A673 (cell line): ENCODE data around the gene GAL3ST1. TPM values are rescaled to one million over a fixed set of nuclear protein-coding genes. Genes with fewer than 3 reads are reported as not detected.
A peak's percentile ranks its signal among the peaks of the same experiment; 100 is the strongest.

Experiments used
- BruUV-seq: library from RNA; stranded (reverse); fragments of 400-500 nt; replicated peaks from 2 replicates; lab custom pipeline; 2021; lab: Mats Ljungman, UMichigan
- CTCF ChIA-PET: fragments of 300-600 bp; sonication (Branson Sonifier 250); formaldehyde crosslinking; loops from one replicate; lab custom pipeline; 2022; ENCODE audit warnings: antibody characterized with exemption; lab: Charles Lee
- POLR2A ChIA-PET: fragments of 300-600 bp; sonication (Branson Sonifier 250); formaldehyde crosslinking; loops from one replicate; lab custom pipeline; 2022; ENCODE audit warnings: antibody characterized with exemption; ENCODE audit not compliant: low non-redundant PET; lab: Charles Lee
- DNase-seq: peaks from one replicate; pipeline ENCODE4 v3.0.0-alpha.2; 2015; ENCODE audit warnings: low spot score
- H3K27ac ChIP-seq: fragments of 200-600 bp; sonication (generic); 2 replicates; pipeline ENCODE4 v1.5.1; 2016; ENCODE audit warnings: mixed run types, low read depth, mild to moderate bottlenecking, mixed read lengths, antibody characterized with exemption, low read length; ENCODE audit not compliant: poor library complexity, severe bottlenecking
- H3K27me3 ChIP-seq: fragments of 200-600 bp; sonication (generic); replicated peaks from 2 replicates; pipeline ENCODE4 v1.6.1; 2017; ENCODE audit warnings: mixed run types, low read depth, mild to moderate bottlenecking, mixed read lengths, antibody characterized with exemption, low read length; ENCODE audit not compliant: insufficient read depth, poor library complexity
- H3K36me3 ChIP-seq: fragments of 200-600 bp; sonication (generic); 2 replicates; pipeline ENCODE4 v1.6.1; 2016; ENCODE audit warnings: mixed run types, mild to moderate bottlenecking, mixed read lengths, antibody characterized with exemption, low read length; ENCODE audit not compliant: insufficient read depth, poor library complexity, severe bottlenecking
- H3K4me1 ChIP-seq: fragments of 200-600 bp; sonication (generic); 2 replicates; pipeline ENCODE4 v1.6.1; 2017; ENCODE audit warnings: mixed run types, mild to moderate bottlenecking, mixed read lengths, antibody characterized with exemption, low read length; ENCODE audit not compliant: insufficient read depth, poor library complexity, severe bottlenecking
- H3K4me3 ChIP-seq: fragments of 200-600 bp; sonication (generic); 2 replicates; pipeline ENCODE4 v1.5.1; 2016; ENCODE audit warnings: low read depth, mixed run types, mild to moderate bottlenecking, mixed read lengths, low read length; ENCODE audit not compliant: poor library complexity, severe bottlenecking
- H3K9me3 ChIP-seq: fragments of 200-600 bp; sonication (generic); 2 replicates; pipeline ENCODE4 v1.6.1; 2016; ENCODE audit warnings: mixed run types, low read depth, mild to moderate bottlenecking, mixed read lengths, antibody characterized with exemption, low read length; ENCODE audit not compliant: poor library complexity, severe bottlenecking
- CTCF ChIP-seq: fragments of 300-800, 200-600 bp; sonication (generic); conservative IDR thresholded peaks from 2 replicates; pipeline ENCODE4 v1.5.1; 2017; ENCODE audit warnings: low read depth, mild to moderate bottlenecking, antibody characterized with exemption, low read length, moderate library complexity, mixed read lengths
- EZH2 ChIP-seq: fragments of 200-600 bp; sonication (generic); IDR thresholded peaks from 2 replicates; pipeline ENCODE4 v1.6.1; 2017; ENCODE audit warnings: borderline replicate concordance, low read depth, mild to moderate bottlenecking, mixed read lengths, antibody characterized with exemption, low read length; ENCODE audit not compliant: poor library complexity, severe bottlenecking
- intact Hi-C: fragments of 100-400 bp; cut with micrococcal nuclease; formaldehyde crosslinking; loops from one replicate; pipeline ENCODE4 v1.10.0; 2022; ENCODE audit not compliant: unreplicated experiment
- total RNA-seq: library from RNA; stranded (reverse); gene quantifications from 2 replicates; pipeline ENCODE4 v1.2.3, GENCODE V29; 2021

Gene GAL3ST1
- total RNA-seq, 1 experiment from 2014 or later: 0.58 TPM

GRCh38 chr22:30609260-30610185, 35.1 kb upstream of the GAL3ST1 start:
- H3K4me3 ChIP-seq: no peak overlapping the region
- intact Hi-C loops: loop anchor here (10.0 kb wide), 2 partner anchors 165 to 325 kb away; partner anchors contain the start of gene CASTOR1
- H3K27ac ChIP-seq: no peak overlapping the region
- no peaks in the 10 kb centered on the region for H3K27me3 ChIP-seq
- ChIA-PET POLR2A (no interaction called here), CTCF (no interaction called here)
- BruUV-seq: no TSS peak
- peaks cover 18% of the 10 kb centered on the region for H3K4me1 ChIP-seq
- DNase-seq: peak; percentile 12
- no peaks in the 10 kb centered on the region for H3K36me3 ChIP-seq
- TF ChIP-seq EZH2: no peak
- TF ChIP-seq CTCF: no peak
- no peaks in the 10 kb centered on the region for H3K9me3 ChIP-seq

- BruUV-seq: no TSS peak
- H3K4me3 ChIP-seq: no peak overlapping the region
- DNase-seq: no peak
- H3K27ac ChIP-seq: no peak overlapping the region
- POLR2A ChIA-PET: no interaction called here
- no peaks in the 10 kb centered on the region for H3K9me3 ChIP-seq
- no peaks in the 10 kb centered on the region for H3K36me3 ChIP-seq
- no peak for TF ChIP-seq CTCF
- no peak for TF ChIP-seq EZH2
- CTCF ChIA-PET: no interaction called here
- intact Hi-C loops: loop anchor here (10.0 kb wide), 2 partner anchors 163 to 323 kb away; partner anchors contain the start of gene CASTOR1
- peaks cover 18% of the 10 kb centered on the region for H3K4me1 ChIP-seq
- H3K27me3 ChIP-seq: no peaks in the 10 kb centered on the region
Measured at GRCh38 chr22:30607939-30608338, 33.5 kb upstream of the GAL3ST1 start.

GRCh38 chr22:30607300-30607930, 33.0 kb upstream of the GAL3ST1 start:
- intact Hi-C loops: loop anchor here (10.0 kb wide), 2 partner anchors 163 to 323 kb away; partner anchors contain the start of gene CASTOR1
- H3K9me3 ChIP-seq: no peaks in the 10 kb centered on the region
- H3K27ac ChIP-seq: peak overlapping the region; percentile 56
- CTCF ChIA-PET: interaction anchor here (0.6 to 0.7 kb wide), 6 partner anchors 27 to 1267 kb away, joined by 3 to 13 read pairs (median 4); no protein-coding TSS in a partner anchor
- no TSS peak for BruUV-seq
- POLR2A ChIA-PET: interaction anchor here (0.6 kb wide), 1 partner anchor 338 kb away, joined by 5 read pairs; no protein-coding TSS in a partner anchor
- TF ChIP-seq EZH2: no peak
- TF ChIP-seq CTCF: no peak
- H3K27me3 ChIP-seq: no peaks in the 10 kb centered on the region
- no peak for DNase-seq
- no peaks in the 10 kb centered on the region for H3K36me3 ChIP-seq
- H3K4me3 ChIP-seq: peak overlapping the region; percentile 57
- peaks cover 18% of the 10 kb centered on the region for H3K4me1 ChIP-seq
